ENCODE measurements around the gene SLC22A1. TPM values are rescaled to one million over a fixed set of nuclear protein-coding genes. Genes with fewer than 3 reads are reported as not detected.
"Not testable (repeated sequence)": the region's sequence is repeated elsewhere in the genome, so short reads cannot be mapped to it uniquely, and the experiment has no call there.

The SLC22A1 gene
- total RNA-seq, 3 donors from 2014 or later: 0.98 to 3.2 (median 1.3) TPM

GRCh38 chr6:160108077-160108476 is 13.5 kb upstream of the SLC22A1 start:
- TF ChIP-seq CTCF (IDR thresholded peaks at IDR 0.05): no peak
- TF ChIP-seq POLR2AphosphoS5 (IDR thresholded peaks at IDR 0.05): no peak
- TF ChIP-seq POLR2A (IDR thresholded peaks at IDR 0.05): no peak
- no peaks in the 10 kb centered on the region for H3K36me3 ChIP-seq
- H3K4me3 ChIP-seq: no peak overlapping the region
- H3K27ac ChIP-seq: no peak overlapping the region
- no peaks in the 10 kb centered on the region for H3K4me1 ChIP-seq
- no peaks in the 10 kb centered on the region for H3K27me3 ChIP-seq
- H3K9me3 ChIP-seq: no peaks in the 10 kb centered on the region
- DNase-seq (ENCODE audit: low spot score in 2 of 2): no peak
- intact Hi-C loops (cut with DNase I; ENCODE audit: low total_unique reads): loop anchor here (5.0 kb wide), 1 partner anchor 1561 kb away; no protein-coding TSS in a partner anchor

- Histone ChIP-seq H3K4me3 (no peak overlapping the region), H3K36me3 (no peaks in the 10 kb centered on the region), H3K9me3 (no peaks in the 10 kb centered on the region), H3K27ac (no peak overlapping the region), H3K4me1 (no peaks in the 10 kb centered on the region), H3K27me3 (no peaks in the 10 kb centered on the region)
- no peak for TF ChIP-seq CTCF (IDR thresholded peaks at IDR 0.05)
- no peak for TF ChIP-seq POLR2AphosphoS5 (IDR thresholded peaks at IDR 0.05)
- no peak for TF ChIP-seq POLR2A (IDR thresholded peaks at IDR 0.05)
- DNase-seq (ENCODE audit: low spot score in 2 of 2): no peak
- intact Hi-C loops (cut with DNase I; ENCODE audit: low total_unique reads): no loop called here
Measured at GRCh38 chr6:160110586-160111123, 11.0 kb upstream of the SLC22A1 start.

DNA sequence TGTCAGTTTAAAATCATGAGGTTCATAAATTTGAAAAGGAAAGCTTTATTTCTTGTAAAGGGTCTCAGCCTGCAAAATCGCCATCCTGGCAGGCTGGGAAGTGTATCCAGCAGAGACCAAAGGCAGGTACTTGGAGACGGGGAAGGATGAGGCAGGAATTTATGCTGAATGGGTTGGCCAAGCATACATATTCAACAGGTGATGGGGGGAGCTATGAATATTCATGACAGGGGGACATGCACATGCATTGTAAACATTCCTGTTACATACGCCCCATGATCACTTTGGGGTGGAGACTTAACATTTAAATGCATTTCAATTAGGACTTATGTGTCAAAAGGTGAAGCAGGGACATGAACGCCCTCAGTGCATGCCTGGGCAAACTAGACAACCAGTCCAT is 9.8 kb upstream of the SLC22A1 start:
- no peak for DNase-seq (ENCODE audit: low spot score in 2 of 2)
- no peaks in the 10 kb centered on the region for H3K9me3 ChIP-seq
- no peaks in the 10 kb centered on the region for H3K4me1 ChIP-seq
- H3K4me3 ChIP-seq: no peak overlapping the region
- intact Hi-C loops (cut with DNase I; ENCODE audit: low total_unique reads): no loop called here
- no peaks in the 10 kb centered on the region for H3K36me3 ChIP-seq
- H3K27ac ChIP-seq: no peak overlapping the region
- no peaks in the 10 kb centered on the region for H3K27me3 ChIP-seq
- TF ChIP-seq POLR2A (IDR thresholded peaks at IDR 0.05) (no peak), CTCF (IDR thresholded peaks at IDR 0.05) (no peak), POLR2AphosphoS5 (IDR thresholded peaks at IDR 0.05) (no peak)

GRCh38 chr6:160112628-160113299 is 8.9 kb upstream of the SLC22A1 start:
- no peak overlapping the region for H3K27ac ChIP-seq
- no peak overlapping the region for H3K4me3 ChIP-seq
- H3K4me1 ChIP-seq: no peaks in the 10 kb centered on the region
- DNase-seq (ENCODE audit: low spot score in 2 of 2): no peak
- intact Hi-C loops (cut with DNase I; ENCODE audit: low total_unique reads): no loop called here
- no peaks in the 10 kb centered on the region for H3K9me3 ChIP-seq
- H3K27me3 ChIP-seq: no peaks in the 10 kb centered on the region
- H3K36me3 ChIP-seq: no peaks in the 10 kb centered on the region
- TF ChIP-seq POLR2AphosphoS5 (IDR thresholded peaks at IDR 0.05) (no peak), POLR2A (IDR thresholded peaks at IDR 0.05) (no peak)

DNA sequence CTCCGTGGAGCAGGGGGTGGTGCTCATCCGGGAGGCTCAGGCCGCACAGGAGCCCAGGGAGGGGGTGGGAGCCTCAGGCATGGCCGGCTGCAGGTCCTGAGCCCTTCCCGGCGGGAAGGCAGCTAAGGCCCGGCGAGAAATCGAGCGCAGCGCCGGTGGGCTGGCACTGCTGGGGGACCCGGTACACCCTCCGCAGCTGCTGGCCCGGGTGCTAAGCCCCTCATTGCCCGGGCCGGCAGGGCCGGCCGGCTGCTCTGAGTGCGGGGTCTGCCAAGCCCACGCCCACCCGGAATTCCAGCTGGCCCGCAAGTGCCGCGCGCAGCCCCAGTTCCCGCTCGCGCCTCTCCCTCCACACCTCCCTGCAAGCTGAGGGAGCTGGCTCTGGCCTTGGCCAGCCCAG is 7.1 kb upstream of the SLC22A1 start:
- intact Hi-C loops (cut with DNase I; ENCODE audit: low total_unique reads); H3K9me3 ChIP-seq; H3K4me3 ChIP-seq; DNase-seq (ENCODE audit: low spot score in 2 of 2); H3K36me3 ChIP-seq; H3K27me3 ChIP-seq; H3K27ac ChIP-seq; H3K4me1 ChIP-seq: not testable (repeated sequence)

- Histone ChIP-seq H3K4me3 (no peak overlapping the region), H3K27ac (no peak overlapping the region), H3K27me3 (no peaks in the 10 kb centered on the region), H3K9me3 (no peaks in the 10 kb centered on the region), H3K36me3 (no peaks in the 10 kb centered on the region), H3K4me1 (no peaks in the 10 kb centered on the region)
- intact Hi-C loops (cut with DNase I; ENCODE audit: low total_unique reads): no loop called here
- TF ChIP-seq POLR2AphosphoS5 (IDR thresholded peaks at IDR 0.05): no peak
- TF ChIP-seq POLR2A (IDR thresholded peaks at IDR 0.05): no peak
- TF ChIP-seq CTCF (IDR thresholded peaks at IDR 0.05): no peak
- DNase-seq (ENCODE audit: low spot score in 2 of 2): no peak
Measured at GRCh38 chr6:160115421-160115820, 6.2 kb upstream of the SLC22A1 start.

Measured in breast epithelium (tissue), 4 donors.